DOHH2 (cell line): ENCODE measurements around the gene LARGE1.

Experiments used
- H3F3A ChIP-seq: fragments of 200-600 bp; sonication (generic), shearing (Covaris generic); 2 replicates; pipeline ENCODE4 v1.6.0; 2016; ENCODE audit warnings: antibody characterized with exemption, mild to moderate bottlenecking; ENCODE audit not compliant: control insufficient read depth, insufficient read depth
- H3K27ac ChIP-seq: fragments of 200-600 bp; sonication (generic); 2 replicates; pipeline ENCODE4 v1.5.1; 2014; ENCODE audit warnings: low read depth, mild to moderate bottlenecking, low read length, moderate library complexity
- H3K27me3 ChIP-seq: fragments of 200-600 bp; sonication (generic); 2 replicates; pipeline ENCODE4 v1.6.1; 2014; ENCODE audit warnings: mild to moderate bottlenecking, low read length, mixed read lengths; ENCODE audit not compliant: control insufficient read depth
- H3K36me3 ChIP-seq: fragments of 200-600 bp; sonication (generic); 2 replicates; pipeline ENCODE4 v1.6.1; 2014; ENCODE audit warnings: mild to moderate bottlenecking, low read length, moderate library complexity, mixed read lengths; ENCODE audit not compliant: control insufficient read depth
- H3K4me1 ChIP-seq: fragments of 200-600 bp; sonication (generic); 2 replicates; pipeline ENCODE4 v1.6.1; 2014; ENCODE audit warnings: mild to moderate bottlenecking, low read length, mixed read lengths; ENCODE audit not compliant: control insufficient read depth
- H3K4me2 ChIP-seq: fragments of 200-600 bp; sonication (generic); 2 replicates; pipeline ENCODE4 v1.6.0; 2014; ENCODE audit warnings: mild to moderate bottlenecking, low read length, moderate library complexity
- H3K4me3 ChIP-seq: fragments of 200-600 bp; sonication (generic); 2 replicates; pipeline ENCODE4 v1.5.1; 2014; ENCODE audit warnings: mild to moderate bottlenecking, low read length, mixed read lengths
- H3K79me2 ChIP-seq: fragments of 200-600 bp; sonication (generic); 2 replicates; pipeline ENCODE4 v1.6.1; 2014; ENCODE audit warnings: mild to moderate bottlenecking, low read length, mixed read lengths; ENCODE audit not compliant: control insufficient read depth
- H3K9me2 ChIP-seq: fragments of 200-600 bp; sonication (generic); replicated peaks from 2 replicates; pipeline ENCODE4 v1.6.1; 2014; ENCODE audit warnings: mild to moderate bottlenecking, low read length, mixed read lengths; ENCODE audit not compliant: control insufficient read depth
- H3K9me3 ChIP-seq: fragments of 200-600 bp; sonication (generic); 2 replicates; pipeline ENCODE4 v1.6.1; 2014; ENCODE audit warnings: antibody characterized with exemption, low read length, mixed read lengths; ENCODE audit not compliant: control insufficient read depth, insufficient read depth
- H4K20me1 ChIP-seq: fragments of 200-600 bp; sonication (generic); 2 replicates; pipeline ENCODE4 v1.6.0; 2014; ENCODE audit warnings: low read depth, mild to moderate bottlenecking, antibody characterized with exemption, low read length, moderate library complexity; ENCODE audit not compliant: control insufficient read depth, insufficient read depth
- EZH2phosphoT487 ChIP-seq: fragments of 200-600 bp; sonication (generic); IDR thresholded peaks from 2 replicates; pipeline ENCODE4 v1.6.1; 2017; ENCODE audit warnings: borderline replicate concordance, mild to moderate bottlenecking, antibody characterized with exemption, low read length, moderate library complexity, mixed read lengths
- TF ChIP-seq, protein P1 (sequence below): fragments of 200-600 bp; sonication (generic); IDR thresholded peaks from one replicate; pipeline ENCODE4 v1.5.1; 2014; ENCODE audit warnings: antibody characterized with exemption, mild to moderate bottlenecking, low read depth, low read length; ENCODE audit not compliant: poor library complexity, severe bottlenecking

Gene LARGE1

DNA sequence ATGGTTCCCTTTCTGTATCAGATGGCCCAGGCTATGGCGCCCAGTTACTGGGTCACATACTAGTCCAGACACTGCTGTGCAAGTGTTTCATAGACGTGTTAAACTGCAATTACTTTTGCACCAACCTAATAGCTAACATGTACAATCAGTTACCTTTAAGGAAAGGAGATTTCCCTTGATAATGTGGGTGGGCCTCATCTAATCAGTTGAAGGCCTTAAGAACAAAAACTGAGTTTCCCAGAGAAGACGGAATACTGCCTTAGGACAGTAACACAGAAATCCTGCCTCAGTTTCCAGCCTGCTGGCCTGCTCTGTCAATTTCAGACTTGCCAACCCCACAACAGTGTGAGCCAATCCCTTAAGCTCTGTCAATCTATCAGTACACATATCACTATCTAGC, 632.2 kb downstream of the LARGE1 start:
- Histone ChIP-seq H3K4me3 (no peak overlapping the region), H3K9me3 (no peaks in the 10 kb centered on the region), H3K4me1 (peaks cover 13% of the 10 kb centered on the region), H3K9me2 (no peaks in the 10 kb centered on the region), H3K27ac (no peak overlapping the region), H3K4me2 (no peak overlapping the region), H3K27me3 (no peaks in the 10 kb centered on the region), H3F3A (no peaks in the 10 kb centered on the region), H4K20me1 (no peaks in the 10 kb centered on the region), H3K79me2 (no peaks in the 10 kb centered on the region), H3K36me3 (no peaks in the 10 kb centered on the region)
- no peak for TF ChIP-seq EZH2phosphoT487
- TF ChIP-seq, protein P1, sequence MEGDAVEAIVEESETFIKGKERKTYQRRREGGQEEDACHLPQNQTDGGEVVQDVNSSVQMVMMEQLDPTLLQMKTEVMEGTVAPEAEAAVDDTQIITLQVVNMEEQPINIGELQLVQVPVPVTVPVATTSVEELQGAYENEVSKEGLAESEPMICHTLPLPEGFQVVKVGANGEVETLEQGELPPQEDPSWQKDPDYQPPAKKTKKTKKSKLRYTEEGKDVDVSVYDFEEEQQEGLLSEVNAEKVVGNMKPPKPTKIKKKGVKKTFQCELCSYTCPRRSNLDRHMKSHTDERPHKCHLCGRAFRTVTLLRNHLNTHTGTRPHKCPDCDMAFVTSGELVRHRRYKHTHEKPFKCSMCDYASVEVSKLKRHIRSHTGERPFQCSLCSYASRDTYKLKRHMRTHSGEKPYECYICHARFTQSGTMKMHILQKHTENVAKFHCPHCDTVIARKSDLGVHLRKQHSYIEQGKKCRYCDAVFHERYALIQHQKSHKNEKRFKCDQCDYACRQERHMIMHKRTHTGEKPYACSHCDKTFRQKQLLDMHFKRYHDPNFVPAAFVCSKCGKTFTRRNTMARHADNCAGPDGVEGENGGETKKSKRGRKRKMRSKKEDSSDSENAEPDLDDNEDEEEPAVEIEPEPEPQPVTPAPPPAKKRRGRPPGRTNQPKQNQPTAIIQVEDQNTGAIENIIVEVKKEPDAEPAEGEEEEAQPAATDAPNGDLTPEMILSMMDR = no peak

DNA sequence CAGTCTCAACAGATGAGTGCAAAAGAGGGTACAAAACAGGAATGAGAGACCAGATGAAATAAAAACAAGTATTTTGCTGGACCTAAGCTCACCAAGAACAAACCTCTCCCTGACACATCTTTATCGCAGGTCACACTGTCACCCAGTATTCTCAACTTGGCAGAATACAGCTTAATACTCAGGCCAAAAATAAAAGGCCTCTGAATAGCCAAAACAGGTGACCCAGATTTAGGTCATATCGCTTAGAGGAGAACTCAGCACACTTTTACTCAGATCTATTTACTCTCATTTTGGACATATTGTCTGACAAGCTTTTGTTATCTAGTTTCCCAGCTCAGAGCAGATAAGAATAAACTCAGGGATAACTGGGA, 645.2 kb downstream of the LARGE1 start:
- Histone ChIP-seq H3K27ac (0 out of 2 replicates have a peak overlapping the region, but pooled peaks have one; percentile 3), H3K27me3 (no peaks in the 10 kb centered on the region), H3K4me3 (no peak overlapping the region; the same call in 1 of the 2 replicates), H3K36me3 (peaks cover 21% of the 10 kb centered on the region), H3K4me1 (peaks cover 87% of the 10 kb centered on the region), H3K4me2 (0 out of 2 replicates have a peak overlapping the region, but pooled peaks have one; percentile 89), H3F3A (peaks cover 34% of the 10 kb centered on the region), H4K20me1 (no peaks in the 10 kb centered on the region), H3K9me2 (no peaks in the 10 kb centered on the region), H3K9me3 (no peaks in the 10 kb centered on the region), H3K79me2 (no peaks in the 10 kb centered on the region)
- no peak for TF ChIP-seq EZH2phosphoT487
- TF ChIP-seq, protein P1 = no peak

GRCh38 chr22:33274214-33275072, 645.8 kb downstream of the LARGE1 start:
- Histone ChIP-seq H3F3A (peaks cover 35% of the 10 kb centered on the region), H3K36me3 (peaks cover 21% of the 10 kb centered on the region), H4K20me1 (no peaks in the 10 kb centered on the region), H3K9me3 (no peaks in the 10 kb centered on the region), H3K9me2 (no peaks in the 10 kb centered on the region), H3K79me2 (no peaks in the 10 kb centered on the region), H3K4me3 (peak overlapping the region; percentile 63), H3K27ac (peak overlapping the region; percentile 98), H3K4me2 (peak overlapping the region; percentile 89), H3K4me1 (peaks cover 93% of the 10 kb centered on the region), H3K27me3 (no peaks in the 10 kb centered on the region)
- TF ChIP-seq, protein P1 = peak; percentile 96
- no peak for TF ChIP-seq EZH2phosphoT487
